A673 (cell line): ENCODE results near the gene EVI2B. TPM values are rescaled to one million over a fixed set of nuclear protein-coding genes. Genes with fewer than 3 reads are reported as not detected.
A peak's percentile ranks its signal among the peaks of the same experiment; 100 is the strongest.
"Not testable (repeated sequence)": the region's sequence is repeated elsewhere in the genome, so short reads cannot be mapped to it uniquely, and the experiment has no call there.

Experiments
- BruUV-seq: library from RNA; stranded (reverse); fragments of 400-500 nt; replicated peaks from 2 replicates; lab custom pipeline; 2021; lab: Mats Ljungman, UMichigan
- CTCF ChIA-PET: fragments of 300-600 bp; sonication (Branson Sonifier 250); formaldehyde crosslinking; loops from one replicate; lab custom pipeline; 2022; ENCODE audit warnings: antibody characterized with exemption; lab: Charles Lee
- POLR2A ChIA-PET: fragments of 300-600 bp; sonication (Branson Sonifier 250); formaldehyde crosslinking; loops from one replicate; lab custom pipeline; 2022; ENCODE audit warnings: antibody characterized with exemption; ENCODE audit not compliant: low non-redundant PET; lab: Charles Lee
- DNase-seq: peaks from one replicate; pipeline ENCODE4 v3.0.0-alpha.2; 2015; ENCODE audit warnings: low spot score
- H3K27ac ChIP-seq: fragments of 200-600 bp; sonication (generic); 2 replicates; pipeline ENCODE4 v1.5.1; 2016; ENCODE audit warnings: mixed run types, low read depth, mild to moderate bottlenecking, mixed read lengths, antibody characterized with exemption, low read length; ENCODE audit not compliant: poor library complexity, severe bottlenecking
- H3K27me3 ChIP-seq: fragments of 200-600 bp; sonication (generic); replicated peaks from 2 replicates; pipeline ENCODE4 v1.6.1; 2017; ENCODE audit warnings: mixed run types, low read depth, mild to moderate bottlenecking, mixed read lengths, antibody characterized with exemption, low read length; ENCODE audit not compliant: insufficient read depth, poor library complexity
- H3K36me3 ChIP-seq: fragments of 200-600 bp; sonication (generic); 2 replicates; pipeline ENCODE4 v1.6.1; 2016; ENCODE audit warnings: mixed run types, mild to moderate bottlenecking, mixed read lengths, antibody characterized with exemption, low read length; ENCODE audit not compliant: insufficient read depth, poor library complexity, severe bottlenecking
- H3K4me1 ChIP-seq: fragments of 200-600 bp; sonication (generic); 2 replicates; pipeline ENCODE4 v1.6.1; 2017; ENCODE audit warnings: mixed run types, mild to moderate bottlenecking, mixed read lengths, antibody characterized with exemption, low read length; ENCODE audit not compliant: insufficient read depth, poor library complexity, severe bottlenecking
- H3K4me3 ChIP-seq: fragments of 200-600 bp; sonication (generic); 2 replicates; pipeline ENCODE4 v1.5.1; 2016; ENCODE audit warnings: low read depth, mixed run types, mild to moderate bottlenecking, mixed read lengths, low read length; ENCODE audit not compliant: poor library complexity, severe bottlenecking
- H3K9me3 ChIP-seq: fragments of 200-600 bp; sonication (generic); 2 replicates; pipeline ENCODE4 v1.6.1; 2016; ENCODE audit warnings: mixed run types, low read depth, mild to moderate bottlenecking, mixed read lengths, antibody characterized with exemption, low read length; ENCODE audit not compliant: poor library complexity, severe bottlenecking
- CTCF ChIP-seq: fragments of 300-800, 200-600 bp; sonication (generic); conservative IDR thresholded peaks from 2 replicates; pipeline ENCODE4 v1.5.1; 2017; ENCODE audit warnings: low read depth, mild to moderate bottlenecking, antibody characterized with exemption, low read length, moderate library complexity, mixed read lengths
- EZH2 ChIP-seq: fragments of 200-600 bp; sonication (generic); IDR thresholded peaks from 2 replicates; pipeline ENCODE4 v1.6.1; 2017; ENCODE audit warnings: borderline replicate concordance, low read depth, mild to moderate bottlenecking, mixed read lengths, antibody characterized with exemption, low read length; ENCODE audit not compliant: poor library complexity, severe bottlenecking
- intact Hi-C: fragments of 100-400 bp; cut with micrococcal nuclease; formaldehyde crosslinking; loops from one replicate; pipeline ENCODE4 v1.10.0; 2022; ENCODE audit not compliant: unreplicated experiment
- total RNA-seq: library from RNA; stranded (reverse); gene quantifications from 2 replicates; pipeline ENCODE4 v1.2.3, GENCODE V29; 2021

The EVI2B gene
- total RNA-seq, 1 experiment from 2014 or later = 0.92 TPM

- no peaks in the 10 kb centered on the region for H3K9me3 ChIP-seq
- no TSS peak for BruUV-seq
- no peaks in the 10 kb centered on the region for H3K36me3 ChIP-seq
- DNase-seq = no peak
- ChIA-PET POLR2A (no interaction called here), CTCF (no interaction called here)
- intact Hi-C loops = no loop called here
- TF ChIP-seq CTCF (no peak), EZH2 (no peak)
- H3K4me1 ChIP-seq = peaks cover 6% of the 10 kb centered on the region
- no peak overlapping the region for H3K4me3 ChIP-seq
- H3K27me3 ChIP-seq = no peaks in the 10 kb centered on the region
- H3K27ac ChIP-seq = no peak overlapping the region
Observed at GRCh38 chr17:31269036-31269577, 44.7 kb downstream of the EVI2B start.

GRCh38 chr17:31266042-31266441 is 47.8 kb downstream of the EVI2B start:
- Histone ChIP-seq H3K27ac (no peak overlapping the region), H3K27me3 (no peaks in the 10 kb centered on the region), H3K4me3 (no peak overlapping the region), H3K4me1 (no peaks in the 10 kb centered on the region), H3K36me3 (no peaks in the 10 kb centered on the region), H3K9me3 (no peaks in the 10 kb centered on the region)
- no TSS peak for BruUV-seq
- CTCF ChIA-PET = interaction anchor here (0.7 kb wide), 1 partner anchor 295 kb away, joined by 3 read pairs; no protein-coding TSS in a partner anchor
- DNase-seq = peak; percentile 3
- TF ChIP-seq CTCF = peak; percentile 32; the same call in 1 of the 2 replicates
- no peak for TF ChIP-seq EZH2
- intact Hi-C loops = no loop called here
- POLR2A ChIA-PET = no interaction called here

GRCh38 chr17:31262923-31263322 is 50.9 kb downstream of the EVI2B start:
- H3K4me3 ChIP-seq, H3K36me3 ChIP-seq, CTCF ChIA-PET, POLR2A ChIA-PET, DNase-seq, H3K9me3 ChIP-seq, H3K27me3 ChIP-seq, BruUV-seq, H3K27ac ChIP-seq, H3K4me1 ChIP-seq, intact Hi-C loops: not testable (repeated sequence)

GRCh38 chr17:31261601-31262000 is 52.3 kb downstream of the EVI2B start:
- POLR2A ChIA-PET = no interaction called here
- no peaks in the 10 kb centered on the region for H3K9me3 ChIP-seq
- TF ChIP-seq CTCF = no peak
- TF ChIP-seq EZH2 = no peak
- H3K27me3 ChIP-seq = no peaks in the 10 kb centered on the region
- no peak overlapping the region for H3K27ac ChIP-seq
- peaks cover 14% of the 10 kb centered on the region for H3K4me1 ChIP-seq
- CTCF ChIA-PET = no interaction called here
- no peak for DNase-seq
- BruUV-seq = no TSS peak
- intact Hi-C loops = no loop called here
- peaks cover 5% of the 10 kb centered on the region for H3K36me3 ChIP-seq
- no peak overlapping the region for H3K4me3 ChIP-seq
